SH-SY5Y (cell line): ENCODE measurements around the gene ALG14.

Experiments
- GATA2 ChIP-seq: IDR thresholded peaks from 2 replicates; pipeline ENCODE4 v1.6.1; 2011; ENCODE audit warnings: mild to moderate bottlenecking, low read depth, low read length
- GATA3 ChIP-seq: IDR thresholded peaks from 2 replicates; pipeline ENCODE4 v1.6.1; 2011; ENCODE audit warnings: low read depth, mild to moderate bottlenecking, low read length, moderate library complexity

GRCh38 chr1:95116580-95117206 is 43.9 kb upstream of the ALG14 start:
- no peak for TF ChIP-seq GATA2
- no peak for TF ChIP-seq GATA3
